GM15510 (cell line): ENCODE results near the gene LRRC42.

Experiments
- POLR2A ChIP-seq: IDR thresholded peaks from 3 replicates; pipeline ENCODE4 v1.6.1; 2011; ENCODE audit warnings: borderline replicate concordance; ENCODE audit not compliant: insufficient read length; ENCODE audit errors: extremely low read depth

Gene LRRC42

GRCh38 chr1:53931523-53931922, 14.6 kb upstream of the LRRC42 start:
- no peak for TF ChIP-seq POLR2A

GRCh38 chr1:53934170-53934765, 11.9 kb upstream of the LRRC42 start:
- no peak for TF ChIP-seq POLR2A

DNA sequence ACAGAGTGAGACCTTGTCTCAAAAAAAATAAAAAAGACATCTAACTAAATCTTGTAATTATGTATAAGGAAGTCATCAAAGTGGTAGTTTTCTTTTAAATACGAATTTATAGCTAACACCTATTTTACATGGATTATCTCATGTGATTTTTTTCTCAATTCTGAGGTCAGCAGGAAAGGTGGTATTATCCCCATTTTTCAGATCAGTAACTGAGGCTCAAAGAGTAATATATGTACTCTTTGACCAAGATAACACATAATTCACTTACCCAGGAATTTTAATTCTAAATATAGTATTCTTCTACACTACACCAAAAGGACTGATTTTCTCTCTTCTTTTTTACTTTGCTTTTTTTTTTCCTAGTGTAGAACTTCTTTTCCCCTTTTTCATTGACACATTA, 9.7 kb upstream of the LRRC42 start:
- no peak for TF ChIP-seq POLR2A

GRCh38 chr1:53938136-53938830, 7.9 kb upstream of the LRRC42 start:
- no peak for TF ChIP-seq POLR2A

- no peak for TF ChIP-seq POLR2A
These were observed 3.8 kb upstream of the LRRC42 start for GRCh38 chr1:53942127-53942957.

DNA sequence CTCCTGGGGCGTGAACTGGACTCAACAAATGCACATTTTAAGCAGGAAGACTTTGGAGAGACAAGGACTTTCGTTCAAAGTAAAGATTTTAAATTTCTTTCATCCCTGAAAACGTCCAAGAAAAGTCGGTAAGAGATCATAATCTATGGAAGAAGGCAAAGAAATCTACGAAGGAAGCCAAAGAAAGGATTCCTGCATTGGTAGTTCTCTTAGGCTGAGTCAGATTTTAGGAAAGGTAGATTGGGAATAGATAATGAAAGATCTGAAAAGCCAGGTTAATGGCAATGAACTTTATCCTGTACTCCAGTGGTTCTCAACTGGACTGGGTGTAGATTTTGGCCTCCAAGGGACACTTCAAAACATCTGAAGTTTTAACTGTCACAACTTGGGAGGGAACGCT, 3.1 kb upstream of the LRRC42 start:
- TF ChIP-seq POLR2A = no peak

DNA sequence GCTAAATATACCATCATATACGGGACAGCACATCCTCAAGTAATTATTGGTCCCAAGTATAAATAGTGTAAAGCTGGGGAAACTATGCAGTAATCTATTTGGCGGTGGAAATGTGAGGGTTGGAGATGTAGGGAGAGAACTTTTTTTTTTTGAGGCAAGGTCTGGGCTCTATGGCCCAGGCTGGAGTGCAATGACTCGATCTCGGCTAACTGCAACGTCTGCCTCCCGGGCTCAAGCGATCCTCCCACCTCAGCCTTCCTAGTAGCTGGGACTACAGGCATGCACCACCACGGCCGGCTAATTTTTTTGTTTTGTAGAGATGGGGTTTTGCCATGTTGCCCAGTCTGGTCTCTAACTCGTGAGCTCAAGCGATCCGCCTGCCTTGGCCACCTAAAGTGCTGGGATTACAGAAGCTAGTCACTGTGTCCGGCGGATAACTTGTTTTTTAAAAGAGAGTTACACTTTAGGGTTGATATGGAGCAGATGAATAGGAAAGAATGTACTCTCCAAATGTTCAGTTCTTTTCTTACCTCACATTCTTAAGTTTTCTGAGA, 2.6 kb upstream of the LRRC42 start:
- no peak for TF ChIP-seq POLR2A

GRCh38 chr1:53944469-53945182, 1.5 kb upstream of the LRRC42 start:
- no peak for TF ChIP-seq POLR2A

DNA sequence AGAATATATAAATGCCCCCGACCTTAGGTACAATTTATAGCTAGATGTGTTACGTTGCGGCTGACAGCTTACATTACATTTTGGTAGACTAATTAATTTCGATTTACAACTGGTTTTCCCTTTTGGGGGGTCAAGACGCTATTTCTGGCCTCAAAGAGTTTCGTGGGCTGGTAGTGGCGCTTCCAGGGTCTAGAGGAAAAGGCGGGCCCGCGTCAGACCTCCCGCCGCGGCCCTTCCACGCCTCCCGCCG, 1.0 kb upstream of the LRRC42 start:
- no peak for TF ChIP-seq POLR2A

GRCh38 chr1:53945433-53946251, 508 bp upstream of the LRRC42 start, which contains the start of gene IFT25:
IFT25 (minus strand) TSS chr1:53945699; CDS start chr1:53940082, 5,617 bp downstream.
- peak; percentile 88 for TF ChIP-seq POLR2A

DNA sequence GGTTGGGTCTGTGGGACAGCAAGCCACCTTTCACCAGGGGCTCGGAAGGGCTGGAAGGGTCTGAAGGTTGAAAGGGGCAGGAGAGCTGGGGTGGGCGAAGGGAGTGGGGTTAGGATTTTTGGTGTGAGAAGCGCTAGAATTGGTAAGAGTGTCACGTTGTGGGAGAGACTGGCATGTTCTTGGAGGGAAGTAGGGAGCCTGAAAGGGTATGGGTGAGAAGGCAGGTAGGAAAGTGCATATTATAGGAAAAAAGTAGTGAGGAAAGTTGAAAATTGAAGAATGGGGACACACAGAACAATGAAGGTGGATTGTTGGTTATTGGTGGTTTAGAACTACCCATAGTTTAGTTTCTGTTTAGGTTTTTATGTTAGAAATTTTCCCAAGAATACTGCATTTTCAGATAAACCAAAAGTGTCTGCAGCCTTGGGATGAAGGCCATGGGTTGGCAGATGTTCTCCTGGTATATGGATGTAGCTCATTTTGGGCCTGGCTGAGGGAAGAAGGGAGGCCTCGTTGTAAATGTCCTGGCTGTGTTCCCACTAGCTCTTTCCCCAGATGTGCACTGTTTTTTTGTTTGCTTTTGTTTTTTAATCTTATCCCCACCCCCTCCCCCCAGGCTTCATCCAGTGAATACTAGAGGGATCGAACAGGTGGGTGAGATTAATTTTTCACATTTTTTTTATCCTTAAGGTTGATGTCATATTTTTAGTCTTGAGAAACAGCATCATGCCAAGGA, 1.2 kb downstream of the LRRC42 start:
- TF ChIP-seq POLR2A = no peak

GRCh38 chr1:53948291-53948690, 2.1 kb downstream of the LRRC42 start:
- no peak for TF ChIP-seq POLR2A
